HG03457 (cell line): ENCODE measurements around the gene VEZT.
"Not testable (repeated sequence)": the region's sequence is repeated elsewhere in the genome, so short reads cannot be mapped to it uniquely, and the experiment has no call there.

Experiments used
- ATAC-seq: cut with Tn5 transposase; IDR thresholded peaks from one replicate; pipeline ENCODE4 v1.9.1; 2021; ENCODE audit warnings: moderate number of reproducible peaks; ENCODE audit not compliant: unreplicated experiment

VEZT gene, protein sequence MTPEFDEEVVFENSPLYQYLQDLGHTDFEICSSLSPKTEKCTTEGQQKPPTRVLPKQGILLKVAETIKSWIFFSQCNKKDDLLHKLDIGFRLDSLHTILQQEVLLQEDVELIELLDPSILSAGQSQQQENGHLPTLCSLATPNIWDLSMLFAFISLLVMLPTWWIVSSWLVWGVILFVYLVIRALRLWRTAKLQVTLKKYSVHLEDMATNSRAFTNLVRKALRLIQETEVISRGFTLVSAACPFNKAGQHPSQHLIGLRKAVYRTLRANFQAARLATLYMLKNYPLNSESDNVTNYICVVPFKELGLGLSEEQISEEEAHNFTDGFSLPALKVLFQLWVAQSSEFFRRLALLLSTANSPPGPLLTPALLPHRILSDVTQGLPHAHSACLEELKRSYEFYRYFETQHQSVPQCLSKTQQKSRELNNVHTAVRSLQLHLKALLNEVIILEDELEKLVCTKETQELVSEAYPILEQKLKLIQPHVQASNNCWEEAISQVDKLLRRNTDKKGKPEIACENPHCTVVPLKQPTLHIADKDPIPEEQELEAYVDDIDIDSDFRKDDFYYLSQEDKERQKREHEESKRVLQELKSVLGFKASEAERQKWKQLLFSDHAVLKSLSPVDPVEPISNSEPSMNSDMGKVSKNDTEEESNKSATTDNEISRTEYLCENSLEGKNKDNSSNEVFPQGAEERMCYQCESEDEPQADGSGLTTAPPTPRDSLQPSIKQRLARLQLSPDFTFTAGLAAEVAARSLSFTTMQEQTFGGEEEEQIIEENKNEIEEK

DNA sequence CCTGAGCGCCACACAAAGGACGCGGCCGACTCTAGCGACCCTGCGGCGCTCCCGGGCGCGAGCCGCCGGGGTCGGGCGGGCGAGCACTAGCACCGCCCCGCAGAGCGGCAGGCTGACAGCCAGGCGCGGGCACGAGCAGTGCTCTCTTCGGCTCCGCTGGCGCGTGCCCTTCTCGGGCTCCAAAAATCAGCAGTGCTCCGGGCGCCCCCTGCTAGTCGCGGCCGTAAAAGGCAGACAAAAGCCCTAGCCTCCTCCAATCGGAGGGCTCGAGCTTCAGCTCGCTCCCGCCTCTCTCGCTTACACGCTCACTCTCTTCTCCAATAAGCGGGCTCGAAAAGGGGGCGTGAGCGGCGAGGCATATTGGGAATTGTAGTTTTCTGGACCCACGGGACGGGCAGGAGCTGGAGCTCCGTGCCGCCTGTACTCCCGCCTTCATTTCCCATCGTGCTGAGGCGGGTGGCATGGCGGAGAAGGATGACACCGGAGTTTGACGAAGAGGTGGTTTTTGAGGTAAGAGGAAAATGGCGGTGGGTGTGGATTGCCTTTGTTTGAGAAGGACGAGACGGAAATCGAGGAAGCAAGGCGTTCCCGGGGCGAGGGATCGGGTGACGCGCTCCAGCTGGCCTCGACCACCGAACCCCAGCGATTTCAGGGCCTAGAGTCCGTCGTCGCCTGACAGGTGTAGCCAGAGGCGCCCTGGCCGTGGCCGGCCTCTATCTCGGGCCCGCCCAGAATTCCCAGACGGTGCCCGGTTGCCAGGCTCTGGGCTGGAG is at the start of gene VEZT, which contains the start of gene FGD6:
VEZT (plus strand) TSS at position 431 of the 773 bp plus-strand sequence; CDS start at position 475, 44 bp downstream.
FGD6 (minus strand) TSS at position 91 of the 773 bp plus-strand sequence. CDS start 227 bp downstream, outside the sequence.
- ATAC-seq: peak; percentile 86

- ATAC-seq: no peak
Observed at GRCh38 chr12:95168746-95169145, 48.9 kb upstream of the VEZT start.

GRCh38 chr12:95169368-95169767 is 48.2 kb upstream of the VEZT start:
- no peak for ATAC-seq

GRCh38 chr12:95173392-95174251 is 44.0 kb upstream of the VEZT start:
- ATAC-seq: no peak

DNA sequence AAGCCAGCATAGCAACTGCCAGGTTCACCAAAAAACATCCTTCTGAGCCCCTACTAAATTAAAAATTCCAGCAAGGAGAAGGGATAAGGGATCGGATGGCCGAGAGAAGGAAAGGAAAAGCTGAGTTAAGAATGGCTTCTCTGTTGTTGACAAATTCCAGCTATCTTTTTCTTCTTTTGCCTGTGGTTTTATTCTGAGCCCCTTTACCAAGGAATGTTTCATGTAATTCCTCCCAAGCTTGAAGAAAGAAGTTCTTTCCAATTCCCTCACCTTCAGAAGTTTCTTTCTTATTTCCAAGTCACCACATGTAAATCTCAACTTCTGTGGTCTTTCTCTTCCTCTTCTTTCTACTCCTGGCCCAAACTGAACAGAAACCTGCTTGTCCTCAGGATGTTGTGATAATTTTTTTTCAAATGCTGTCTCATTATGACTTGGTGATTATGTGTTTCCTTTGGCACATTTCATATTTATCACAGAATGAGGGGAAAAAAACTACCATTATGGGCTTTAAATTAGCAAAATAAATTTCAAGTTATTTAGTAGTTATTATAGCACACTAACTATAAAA is 40.3 kb upstream of the VEZT start:
- no peak for ATAC-seq

DNA sequence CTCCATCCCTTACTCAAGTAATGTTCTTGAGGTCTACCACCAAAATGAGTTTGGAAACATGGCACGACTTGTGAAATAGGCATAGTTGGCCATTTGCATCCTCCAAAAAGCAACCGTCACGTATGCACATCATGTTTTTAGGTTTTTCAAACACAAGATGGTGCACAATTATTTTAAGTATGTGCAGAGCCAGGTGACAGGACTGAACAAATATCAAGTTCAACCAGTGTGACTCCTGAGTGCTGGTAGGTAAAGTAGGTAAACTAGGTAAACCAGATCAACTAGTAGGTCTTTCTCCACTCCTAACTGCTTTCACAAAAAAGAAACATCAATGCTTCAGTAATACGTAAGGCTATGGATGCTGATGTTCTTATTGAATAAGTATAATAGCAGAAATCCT is 39.5 kb upstream of the VEZT start:
- ATAC-seq: no peak

GRCh38 chr12:95179011-95179410 is 38.6 kb upstream of the VEZT start:
- ATAC-seq: no peak

GRCh38 chr12:95181103-95181502 is 36.5 kb upstream of the VEZT start:
- no peak for ATAC-seq

DNA sequence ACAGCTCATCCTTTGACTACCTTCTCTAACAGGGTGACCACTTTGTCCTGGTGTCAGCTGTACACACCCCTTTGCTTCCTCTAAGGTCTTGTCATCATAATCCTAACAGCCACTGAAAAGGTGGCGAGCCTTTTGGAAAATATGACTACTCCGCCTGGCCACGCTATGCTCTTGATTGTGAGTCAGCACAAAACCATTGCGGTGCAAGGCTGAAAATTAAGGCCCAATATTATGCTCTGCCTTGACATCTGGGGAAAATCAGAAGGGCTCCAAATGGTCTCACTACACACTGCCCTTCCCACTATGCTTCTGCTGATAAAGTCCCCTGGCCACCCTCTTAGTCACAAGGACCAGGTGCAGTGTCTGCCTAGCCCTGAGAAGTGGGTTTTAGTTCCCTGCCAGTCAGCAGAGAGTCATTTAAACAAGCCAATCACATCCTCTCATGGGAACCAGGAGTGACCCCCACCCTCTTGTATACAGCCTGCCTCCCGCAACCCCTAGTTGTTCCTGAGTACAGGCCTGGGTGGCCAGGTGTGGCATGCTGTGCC is 34.7 kb upstream of the VEZT start:
- ATAC-seq: no peak

- no peak for ATAC-seq
Observed at GRCh38 chr12:95184121-95184520, 33.5 kb upstream of the VEZT start.

- no peak for ATAC-seq
Observed at GRCh38 chr12:95185072-95185471, 32.5 kb upstream of the VEZT start.

DNA sequence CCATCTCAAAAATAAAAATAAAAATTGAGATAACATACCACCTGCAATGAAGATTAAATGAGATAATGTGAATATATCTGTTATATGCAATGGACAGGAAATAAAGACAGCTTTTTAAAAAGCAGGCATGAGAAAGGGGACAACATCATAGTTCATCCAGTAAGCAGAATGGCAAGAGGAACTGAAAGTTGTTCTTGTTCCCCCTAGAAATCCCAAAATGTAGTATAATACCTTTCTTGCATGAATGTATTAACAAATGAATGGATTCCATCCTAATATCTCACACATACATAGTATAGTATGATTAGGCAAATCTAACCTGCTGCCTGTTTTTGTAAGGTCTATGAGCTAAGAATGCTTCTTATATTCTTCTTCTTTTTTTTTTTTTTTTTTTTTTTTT is 31.8 kb upstream of the VEZT start:
- no peak for ATAC-seq

DNA sequence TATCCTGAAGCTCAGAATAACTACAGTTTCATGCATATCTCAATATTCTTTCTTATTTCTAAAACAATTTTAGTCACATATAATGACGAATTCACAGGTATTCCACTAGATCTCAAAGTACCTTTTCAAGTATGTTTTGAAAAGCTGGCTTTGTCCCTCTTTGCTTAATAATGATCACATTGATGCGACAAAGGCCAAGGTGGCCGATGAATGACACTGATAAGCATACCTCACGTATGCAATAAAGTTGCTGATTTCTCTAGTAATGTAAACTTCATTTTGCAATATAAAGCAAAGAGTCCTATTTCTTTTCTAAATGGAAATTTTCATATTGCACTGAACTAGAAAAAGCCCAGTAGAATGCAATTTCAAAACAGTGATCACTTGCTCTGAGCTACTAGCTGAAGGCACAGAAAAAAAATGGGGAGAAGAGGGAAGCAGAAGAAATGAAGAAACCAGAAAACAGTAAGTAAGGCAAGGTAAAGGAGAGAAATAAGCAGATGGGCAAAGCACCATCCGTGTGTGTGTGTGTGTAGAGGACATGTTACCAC is 29.7 kb upstream of the VEZT start:
- ATAC-seq: no peak

GRCh38 chr12:95191060-95191696 is 26.4 kb upstream of the VEZT start:
- ATAC-seq: no peak

DNA sequence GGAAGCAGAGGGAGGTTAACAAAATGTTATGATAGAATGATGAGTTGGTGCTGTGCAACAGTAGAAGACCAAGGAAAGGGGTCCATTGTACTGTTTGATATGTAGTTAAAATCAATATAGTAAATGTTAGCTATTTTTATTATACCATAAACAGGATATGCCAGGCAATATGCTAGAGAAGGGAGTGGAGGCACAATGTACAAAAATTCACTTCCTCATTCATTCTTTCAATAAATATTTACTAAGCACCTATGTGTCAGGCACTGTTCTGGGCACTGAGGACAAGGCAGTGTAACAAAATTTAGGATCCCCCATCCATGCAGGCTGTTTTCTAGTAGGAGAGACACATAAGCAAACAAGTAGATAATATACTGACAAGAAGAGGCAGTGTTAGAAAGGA is 25.3 kb upstream of the VEZT start:
- ATAC-seq: no peak

DNA sequence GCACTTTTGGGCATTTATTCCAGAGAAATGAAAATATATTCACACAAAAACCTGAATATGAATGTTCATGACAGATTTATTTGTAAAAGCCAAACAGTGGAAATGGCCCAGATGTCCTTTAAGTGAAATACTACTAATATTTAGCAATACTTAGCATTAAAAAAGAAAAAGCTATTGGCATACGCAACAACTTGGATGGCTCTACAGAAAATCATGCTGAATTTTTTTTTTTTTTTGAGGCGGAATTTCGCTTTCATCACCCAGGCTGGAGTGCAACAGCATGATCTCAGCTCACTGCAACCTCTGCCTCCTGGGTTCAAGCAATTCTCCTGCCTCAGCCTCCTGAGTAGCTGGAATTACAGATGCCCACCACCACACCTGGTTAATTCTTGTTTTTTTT is 24.5 kb upstream of the VEZT start:
- no peak for ATAC-seq

GRCh38 chr12:95195122-95195521 is 22.5 kb upstream of the VEZT start:
- ATAC-seq: no peak

DNA sequence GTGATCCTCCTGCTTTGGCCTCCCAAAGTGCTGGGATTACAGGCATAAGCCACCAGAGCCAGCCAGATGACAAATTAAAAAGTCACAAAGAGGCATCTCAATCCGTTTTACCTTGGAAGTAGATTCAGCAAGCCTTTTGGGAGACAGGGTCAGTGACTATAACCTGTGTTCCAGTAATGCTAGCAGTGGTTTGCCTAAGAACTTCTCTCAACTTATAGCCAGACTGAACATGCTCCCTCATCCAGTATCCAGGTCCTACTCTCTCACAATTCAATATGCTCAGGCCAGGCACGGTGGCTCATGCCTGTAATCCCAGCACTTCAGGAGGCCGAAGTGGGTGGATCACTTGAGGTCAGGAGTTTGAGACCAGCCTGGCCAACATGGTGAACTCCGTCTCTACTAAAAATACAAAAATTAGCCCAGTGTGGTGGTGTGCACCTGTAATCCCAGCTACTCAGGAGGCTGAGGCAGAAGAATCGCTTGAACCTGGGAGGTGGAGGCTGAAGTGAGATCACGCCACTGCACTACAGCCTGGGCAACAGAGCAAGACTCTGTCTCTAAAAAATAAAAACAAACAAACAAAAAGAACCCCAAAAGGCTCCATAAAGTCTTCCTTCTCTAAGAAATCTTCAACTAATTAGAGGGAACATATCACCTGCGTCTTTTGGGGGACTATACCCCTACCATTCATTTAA is 20.6 kb upstream of the VEZT start:
- not testable (repeated sequence) for ATAC-seq
